HL-60 (cell line): ENCODE data around the gene ALOX15.
"Not testable (repeated sequence)": the region's sequence is repeated elsewhere in the genome, so short reads cannot be mapped to it uniquely, and the experiment has no call there.

ENCODE experiments used
- DNase-seq, 2 experiments: peaks; one replicate each; pipeline ENCODE4 v3.0.0-alpha.2; 2010 to 2020; ENCODE audit warnings: low read depth in 1 of 2, low spot score in 1 of 2
- H3K27ac ChIP-seq: fragments of 250-450 bp; sonication (Bioruptor Pico); replicated peaks from 2 replicates; pipeline ENCODE4 v1.5.1; 2020; ENCODE audit warnings: mild to moderate bottlenecking, moderate library complexity
- H3K27me3 ChIP-seq: fragments of 250-450 bp; sonication (Bioruptor Pico); 2 replicates; pipeline ENCODE4 v1.5.1; 2021; ENCODE audit warnings: mild to moderate bottlenecking, moderate library complexity; ENCODE audit not compliant: insufficient read depth, poor library complexity, severe bottlenecking
- H3K4me3 ChIP-seq: replicated peaks from 2 replicates; pipeline ENCODE4 v1.5.1; 2011; ENCODE audit warnings: mild to moderate bottlenecking, control low read depth, low read length; ENCODE audit not compliant: insufficient read depth
- GABPA ChIP-seq: IDR thresholded peaks from 2 replicates; pipeline ENCODE4 v1.6.1; 2012; ENCODE audit warnings: low read depth
- POLR2AphosphoS5 ChIP-seq: IDR thresholded peaks from 2 replicates; pipeline ENCODE4 v1.6.1; 2012; ENCODE audit warnings: low read depth
- REST ChIP-seq: IDR thresholded peaks from 2 replicates; pipeline ENCODE4 v1.6.1; 2012; ENCODE audit warnings: low read depth; ENCODE audit not compliant: insufficient replicate concordance
- SPI1 ChIP-seq: IDR thresholded peaks from 2 replicates; pipeline ENCODE4 v1.6.1; 2012; ENCODE audit warnings: low read depth, mild to moderate bottlenecking, borderline replicate concordance
- TF ChIP-seq, protein P1 (sequence below): IDR thresholded peaks from one replicate; pipeline ENCODE4 v1.5.1; 2011; ENCODE audit warnings: low read length, control low read depth, inconsistent platforms; ENCODE audit not compliant: insufficient read depth

ALOX15 gene

DNA sequence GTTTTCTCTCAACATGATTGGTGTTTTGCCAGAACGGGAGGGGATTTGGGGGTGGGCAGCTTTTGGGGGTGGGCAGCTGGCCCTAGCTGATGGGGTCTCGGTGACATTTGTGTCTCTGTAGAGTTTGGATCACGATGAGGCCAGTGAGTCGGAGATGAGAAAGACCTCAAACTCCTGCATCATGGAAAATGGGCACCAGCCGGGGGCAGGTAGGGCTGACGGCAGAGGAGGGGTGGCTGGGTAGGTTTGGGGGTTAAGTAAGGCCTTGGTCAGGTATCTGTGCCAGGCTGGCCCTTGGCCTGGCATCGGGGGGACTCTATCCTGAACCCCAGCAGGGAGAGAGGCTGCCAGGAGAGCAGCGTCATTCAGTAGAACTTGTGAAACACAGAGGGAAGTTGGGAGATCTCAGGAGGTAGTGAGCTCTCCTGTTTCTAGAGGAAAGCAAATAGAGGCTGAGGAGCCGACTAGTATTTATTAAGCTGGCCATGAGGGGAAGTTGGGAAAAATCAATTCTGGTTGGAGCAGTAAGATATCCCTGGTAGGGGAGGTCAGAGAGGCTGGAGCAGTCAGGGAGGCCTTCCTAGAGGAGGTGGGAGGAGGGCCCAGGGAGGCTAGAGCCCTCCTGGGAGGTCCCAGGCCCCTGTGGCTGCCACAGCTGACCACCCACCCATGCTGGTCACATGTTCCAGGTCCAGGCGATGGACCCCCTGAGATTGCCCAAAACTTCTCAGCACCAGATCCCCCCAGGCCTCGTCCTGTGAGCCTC, 49.1 kb downstream of the ALOX15 start:
- no peak for DNase-seq
- Histone ChIP-seq H3K4me3 (no peak overlapping the region), H3K27ac (no peak overlapping the region), H3K27me3 (no peaks in the 10 kb centered on the region)
- no peak for TF ChIP-seq POLR2AphosphoS5
- TF ChIP-seq, protein P1, sequence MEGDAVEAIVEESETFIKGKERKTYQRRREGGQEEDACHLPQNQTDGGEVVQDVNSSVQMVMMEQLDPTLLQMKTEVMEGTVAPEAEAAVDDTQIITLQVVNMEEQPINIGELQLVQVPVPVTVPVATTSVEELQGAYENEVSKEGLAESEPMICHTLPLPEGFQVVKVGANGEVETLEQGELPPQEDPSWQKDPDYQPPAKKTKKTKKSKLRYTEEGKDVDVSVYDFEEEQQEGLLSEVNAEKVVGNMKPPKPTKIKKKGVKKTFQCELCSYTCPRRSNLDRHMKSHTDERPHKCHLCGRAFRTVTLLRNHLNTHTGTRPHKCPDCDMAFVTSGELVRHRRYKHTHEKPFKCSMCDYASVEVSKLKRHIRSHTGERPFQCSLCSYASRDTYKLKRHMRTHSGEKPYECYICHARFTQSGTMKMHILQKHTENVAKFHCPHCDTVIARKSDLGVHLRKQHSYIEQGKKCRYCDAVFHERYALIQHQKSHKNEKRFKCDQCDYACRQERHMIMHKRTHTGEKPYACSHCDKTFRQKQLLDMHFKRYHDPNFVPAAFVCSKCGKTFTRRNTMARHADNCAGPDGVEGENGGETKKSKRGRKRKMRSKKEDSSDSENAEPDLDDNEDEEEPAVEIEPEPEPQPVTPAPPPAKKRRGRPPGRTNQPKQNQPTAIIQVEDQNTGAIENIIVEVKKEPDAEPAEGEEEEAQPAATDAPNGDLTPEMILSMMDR: no peak

GRCh38 chr17:4591529-4591928, 49.9 kb downstream of the ALOX15 start:
- no peak overlapping the region for H3K27ac ChIP-seq
- no peak for DNase-seq
- no peak for TF ChIP-seq SPI1
- no peak for TF ChIP-seq POLR2AphosphoS5
- TF ChIP-seq, protein P1: no peak
- no peak for TF ChIP-seq GABPA
- TF ChIP-seq REST: no peak
- no peak overlapping the region for H3K4me3 ChIP-seq
- H3K27me3 ChIP-seq: no peaks in the 10 kb centered on the region

DNA sequence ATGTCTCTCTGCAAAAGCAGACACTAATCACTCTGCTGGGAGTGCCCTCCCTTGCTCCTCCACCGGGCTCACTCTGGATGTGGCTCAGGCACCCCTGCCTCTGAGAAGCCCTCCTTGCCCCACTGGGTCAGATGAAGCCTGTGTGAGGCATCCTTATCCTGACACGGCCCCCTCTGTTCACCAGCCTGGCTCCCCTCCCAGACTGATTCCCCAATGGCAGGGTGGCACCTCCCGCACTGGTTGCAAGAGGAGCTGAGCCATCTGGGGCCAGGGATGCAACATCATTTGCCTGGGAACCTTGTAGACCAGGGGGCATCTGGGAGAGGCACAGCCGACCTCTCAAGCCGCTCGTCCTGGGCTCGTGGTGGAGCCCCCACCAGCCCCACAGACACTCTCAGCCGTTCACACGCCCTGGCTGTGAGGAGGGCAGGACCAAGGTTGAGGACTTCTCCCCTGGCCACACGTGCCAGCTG, 50.5 kb downstream of the ALOX15 start:
- Histone ChIP-seq H3K27ac (no peak overlapping the region), H3K4me3 (no peak overlapping the region), H3K27me3 (no peaks in the 10 kb centered on the region)
- TF ChIP-seq REST: no peak
- TF ChIP-seq, protein P1: no peak
- TF ChIP-seq GABPA: no peak
- TF ChIP-seq SPI1: no peak
- no peak for TF ChIP-seq POLR2AphosphoS5
- no peak for DNase-seq

DNA sequence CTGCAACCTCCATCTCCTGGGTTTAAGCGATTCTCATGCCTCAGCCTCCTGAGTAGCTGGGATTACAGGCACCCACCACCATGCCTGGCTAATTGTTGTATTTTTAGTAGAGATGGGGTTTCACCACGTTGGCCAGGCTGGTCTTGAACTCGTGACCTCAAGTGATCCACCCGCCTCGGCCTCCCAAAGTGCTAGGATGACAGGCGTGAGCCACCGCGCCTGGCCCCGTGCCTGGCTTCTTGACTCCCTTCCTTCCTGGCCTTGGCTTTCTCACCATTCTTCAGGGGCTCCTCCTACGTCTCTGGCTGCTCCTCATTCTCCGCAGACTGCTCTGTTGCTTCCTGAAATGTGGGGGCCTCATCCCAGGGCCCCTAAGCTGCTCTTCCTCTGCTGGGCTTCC, 51.4 kb downstream of the ALOX15 start:
- not testable (repeated sequence) for H3K27me3 ChIP-seq, H3K4me3 ChIP-seq, H3K27ac ChIP-seq, DNase-seq
